ENCODE measurements around the gene ARHGAP26.

DNA sequence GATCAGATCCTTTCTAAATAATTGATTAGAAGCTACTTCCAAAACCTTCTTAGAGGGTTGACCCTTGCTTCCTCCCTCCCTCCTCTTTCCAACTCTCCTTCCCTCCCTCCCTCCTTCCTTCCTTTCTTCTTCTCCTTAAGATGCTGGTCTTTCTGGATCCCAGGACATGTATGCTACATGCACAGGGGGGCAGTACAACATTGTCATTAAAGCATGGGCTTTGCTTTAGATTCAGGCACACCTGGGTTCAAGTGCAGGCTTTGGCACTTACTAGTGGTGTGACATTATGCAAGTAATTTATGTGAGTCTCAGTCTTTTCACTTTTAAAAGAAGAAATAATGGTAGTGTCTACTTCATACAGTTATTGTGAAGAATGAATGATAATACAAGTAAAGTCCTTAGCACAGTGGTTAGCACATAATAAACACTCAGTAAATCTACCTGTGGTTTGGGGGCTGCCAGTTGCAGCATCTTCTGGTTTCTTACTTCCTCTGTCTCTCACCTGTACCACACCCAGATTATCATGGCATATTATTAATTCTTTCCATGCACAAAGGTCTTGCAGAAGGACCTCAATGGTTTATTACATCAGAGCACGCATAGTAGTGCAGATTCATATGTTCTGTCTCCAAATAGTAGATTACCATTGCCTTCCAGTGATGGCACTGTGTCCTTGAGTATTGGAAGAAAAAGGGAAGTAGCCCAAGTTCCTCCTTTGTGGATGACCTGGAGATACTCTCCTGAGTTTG is 154.1 kb downstream of the ARHGAP26 start:
- TF ChIP-seq, protein P1, sequence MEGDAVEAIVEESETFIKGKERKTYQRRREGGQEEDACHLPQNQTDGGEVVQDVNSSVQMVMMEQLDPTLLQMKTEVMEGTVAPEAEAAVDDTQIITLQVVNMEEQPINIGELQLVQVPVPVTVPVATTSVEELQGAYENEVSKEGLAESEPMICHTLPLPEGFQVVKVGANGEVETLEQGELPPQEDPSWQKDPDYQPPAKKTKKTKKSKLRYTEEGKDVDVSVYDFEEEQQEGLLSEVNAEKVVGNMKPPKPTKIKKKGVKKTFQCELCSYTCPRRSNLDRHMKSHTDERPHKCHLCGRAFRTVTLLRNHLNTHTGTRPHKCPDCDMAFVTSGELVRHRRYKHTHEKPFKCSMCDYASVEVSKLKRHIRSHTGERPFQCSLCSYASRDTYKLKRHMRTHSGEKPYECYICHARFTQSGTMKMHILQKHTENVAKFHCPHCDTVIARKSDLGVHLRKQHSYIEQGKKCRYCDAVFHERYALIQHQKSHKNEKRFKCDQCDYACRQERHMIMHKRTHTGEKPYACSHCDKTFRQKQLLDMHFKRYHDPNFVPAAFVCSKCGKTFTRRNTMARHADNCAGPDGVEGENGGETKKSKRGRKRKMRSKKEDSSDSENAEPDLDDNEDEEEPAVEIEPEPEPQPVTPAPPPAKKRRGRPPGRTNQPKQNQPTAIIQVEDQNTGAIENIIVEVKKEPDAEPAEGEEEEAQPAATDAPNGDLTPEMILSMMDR (IDR thresholded peaks at IDR 0.05; ENCODE audit: extremely low read depth in 1 of 2, insufficient read depth in 1 of 2, low read depth in 1 of 2, low read length in 2 of 2): no peak
- TF ChIP-seq POLR2AphosphoS5 (IDR thresholded peaks at IDR 0.05; ENCODE audit: insufficient read depth, low read depth, low read length) (no peak), POLR2A (IDR thresholded peaks at IDR 0.05; ENCODE audit: low read depth, low read length) (no peak), MYC (IDR thresholded peaks at IDR 0.05; ENCODE audit: low read depth, low read length) (no peak), EZH2 (IDR thresholded peaks at IDR 0.05; ENCODE audit: borderline replicate concordance, low read depth, low read length, severe bottlenecking) (no peak), GATA2 (IDR thresholded peaks at IDR 0.05; ENCODE audit: insufficient read depth, insufficient read length, low read depth, low read length) (no peak)
- TF ChIP-seq, protein P2, sequence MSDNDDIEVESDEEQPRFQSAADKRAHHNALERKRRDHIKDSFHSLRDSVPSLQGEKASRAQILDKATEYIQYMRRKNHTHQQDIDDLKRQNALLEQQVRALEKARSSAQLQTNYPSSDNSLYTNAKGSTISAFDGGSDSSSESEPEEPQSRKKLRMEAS (IDR thresholded peaks at IDR 0.05; ENCODE audit: insufficient read depth, insufficient read length): no peak
